Esophagus squamous epithelium (tissue), 5 donors: Measurements from ENCODE around the gene PSMD6. TPM values are rescaled to one million over a fixed set of nuclear protein-coding genes. Genes with fewer than 3 reads are reported as not detected.

ENCODE experiments used
- DNase-seq: peaks from one replicate; lab custom pipeline; 2025; lab: John Stamatoyannopoulos, UW
- H3K27ac ChIP-seq, 4 donors: fragments of 200-600 bp; sonication (generic); one replicate each; pipeline ENCODE4 v1.5.1; 2016 to 2019; ENCODE audit warnings: mild to moderate bottlenecking in 1 of 4
- H3K27me3 ChIP-seq, 4 donors: fragments of 200-600 bp; sonication (generic); 1 replicate in 3 of 4; 2 replicates in 1 of 4; pipeline versions ENCODE4 v1.5.1 to v1.6.0; 2017 to 2021; ENCODE audit warnings: antibody characterized with exemption in 1 of 4
- H3K36me3 ChIP-seq, 3 donors: fragments of 200-600 bp; sonication (generic); one replicate each; pipeline ENCODE4 v1.5.1; 2016 to 2019
- H3K4me1 ChIP-seq, 3 donors: fragments of 200-600 bp; sonication (generic); one replicate each; pipeline ENCODE4 v1.5.1; 2017 to 2019
- H3K4me3 ChIP-seq, 4 donors: fragments of 200-600 bp; sonication (generic); 1 replicate in 3 of 4; 2 replicates in 1 of 4; pipeline ENCODE4 v1.5.1; 2016 to 2019; ENCODE audit warnings: mild to moderate bottlenecking in 2 of 4, moderate library complexity in 1 of 4
- H3K9me3 ChIP-seq, 3 donors: fragments of 200-600 bp; sonication (generic); one replicate each; pipeline ENCODE4 v1.5.1; 2016 to 2019
- POLR2A ChIP-seq, 4 donors: fragments of 450-650 bp; IDR thresholded peaks; one replicate each; pipeline ENCODE4 v1.6.1; 2017; ENCODE audit warnings: antibody characterized with exemption in 4 of 4, mild to moderate bottlenecking in 4 of 4, moderate library complexity in 3 of 4
- WGBS, 2 donors: methylation state at CpG; one replicate each; pipeline ENCODE4 v1.1.5; 2018; 5-methylcytosine and 5-hydroxymethylcytosine counted together
- intact Hi-C: fragments of 100-400 bp; cut with DNase I; formaldehyde crosslinking; loops from one replicate; pipeline ENCODE4 v1.15.0; 2022
- total RNA-seq, 4 donors: library from RNA; depleted of rRNA; stranded (reverse); fragments of >200 nt; gene quantifications; one replicate each; pipeline ENCODE4 v1.1.0, GENCODE V29; 2016
- TF ChIP-seq, protein P1 (sequence below), 6 experiments: fragments of 450-650 bp in 4 of 6; fragments of 200-600 bp in 2 of 6; sonication (generic) in 2 of 6; IDR thresholded peaks; one replicate each; pipeline ENCODE4 v1.5.1; 2016 to 2019; ENCODE audit warnings: antibody characterized with exemption in 6 of 6, mild to moderate bottlenecking in 4 of 6, moderate library complexity in 4 of 6
- donor health status: DM: yes; HTN: yes; CAD: no.

PSMD6 gene
- total RNA-seq, 4 donors from 2014 or later, result 53.1 to 102 (median 81.6) TPM

DNA sequence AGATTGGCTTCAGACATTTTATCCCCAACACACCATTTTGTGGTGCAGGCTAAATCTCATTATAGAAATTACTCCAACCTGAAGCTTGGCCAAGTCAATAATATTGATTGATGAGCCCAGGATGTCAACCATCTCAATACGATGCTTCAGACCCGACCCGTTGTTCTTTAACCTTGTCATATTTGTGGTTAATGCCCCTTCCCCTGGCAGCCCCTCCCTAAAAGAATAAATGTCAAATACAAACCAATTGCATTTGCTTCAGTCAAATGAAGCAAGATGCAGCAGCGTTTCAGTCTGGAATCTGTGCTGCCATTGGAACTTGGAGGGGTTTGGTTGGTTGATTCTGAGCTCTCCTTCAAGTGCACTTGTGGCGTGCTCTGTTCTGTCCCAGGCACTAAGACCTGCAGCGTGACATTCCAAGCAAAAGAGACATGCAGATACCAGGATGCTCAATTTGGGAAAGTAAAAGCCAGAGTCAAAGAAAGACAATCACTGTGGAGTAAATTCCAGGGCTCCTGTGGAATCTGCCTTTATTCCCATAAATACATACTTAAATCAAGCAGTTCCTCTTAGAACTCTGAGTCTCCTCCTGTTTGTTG, 23.8 kb upstream of the PSMD6 start:
- TF ChIP-seq, protein P1, sequence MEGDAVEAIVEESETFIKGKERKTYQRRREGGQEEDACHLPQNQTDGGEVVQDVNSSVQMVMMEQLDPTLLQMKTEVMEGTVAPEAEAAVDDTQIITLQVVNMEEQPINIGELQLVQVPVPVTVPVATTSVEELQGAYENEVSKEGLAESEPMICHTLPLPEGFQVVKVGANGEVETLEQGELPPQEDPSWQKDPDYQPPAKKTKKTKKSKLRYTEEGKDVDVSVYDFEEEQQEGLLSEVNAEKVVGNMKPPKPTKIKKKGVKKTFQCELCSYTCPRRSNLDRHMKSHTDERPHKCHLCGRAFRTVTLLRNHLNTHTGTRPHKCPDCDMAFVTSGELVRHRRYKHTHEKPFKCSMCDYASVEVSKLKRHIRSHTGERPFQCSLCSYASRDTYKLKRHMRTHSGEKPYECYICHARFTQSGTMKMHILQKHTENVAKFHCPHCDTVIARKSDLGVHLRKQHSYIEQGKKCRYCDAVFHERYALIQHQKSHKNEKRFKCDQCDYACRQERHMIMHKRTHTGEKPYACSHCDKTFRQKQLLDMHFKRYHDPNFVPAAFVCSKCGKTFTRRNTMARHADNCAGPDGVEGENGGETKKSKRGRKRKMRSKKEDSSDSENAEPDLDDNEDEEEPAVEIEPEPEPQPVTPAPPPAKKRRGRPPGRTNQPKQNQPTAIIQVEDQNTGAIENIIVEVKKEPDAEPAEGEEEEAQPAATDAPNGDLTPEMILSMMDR (IDR thresholded peaks at IDR 0.05), result no peak
- H3K9me3 ChIP-seq, result no peaks in the 10 kb centered on the region
- no peak overlapping the region for H3K27ac ChIP-seq
- no peak overlapping the region for H3K4me3 ChIP-seq
- 68 to 69% methylated on average over 5 of the region's 6 CpGs for WGBS, 2 donors
- intact Hi-C loops, result no loop called here
- DNase-seq, result no peak
- no peaks in the 10 kb centered on the region for H3K4me1 ChIP-seq
- H3K36me3 ChIP-seq, result no peaks in the 10 kb centered on the region
- H3K27me3 ChIP-seq, result no peaks in the 10 kb centered on the region

DNA sequence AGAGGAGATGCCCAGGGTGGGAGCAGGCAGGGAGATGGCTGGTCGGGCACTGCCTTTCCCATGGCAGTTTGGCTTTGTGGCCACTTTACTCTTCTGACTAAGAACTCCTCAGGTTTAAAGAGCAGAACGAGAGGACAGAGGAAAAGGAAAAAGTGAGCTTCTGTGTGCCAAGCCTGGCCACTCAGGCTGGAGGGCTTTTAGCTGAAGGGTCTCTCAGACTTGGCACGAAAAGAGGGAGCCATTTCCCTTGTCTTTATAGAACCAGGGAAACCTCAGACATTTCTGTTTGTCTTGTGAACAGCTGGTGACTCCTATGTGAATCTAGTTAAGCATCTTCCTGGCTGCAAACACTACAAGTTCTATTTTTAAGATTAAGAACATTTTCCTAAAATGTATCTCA, 23.3 kb upstream of the PSMD6 start:
- Histone ChIP-seq H3K4me3 (no peak overlapping the region), H3K4me1 (no peaks in the 10 kb centered on the region), H3K27me3 (no peaks in the 10 kb centered on the region), H3K36me3 (no peaks in the 10 kb centered on the region), H3K27ac (no peak overlapping the region), H3K9me3 (no peaks in the 10 kb centered on the region)
- DNase-seq, result no peak
- 78 to 79% methylated on average over 3 of the region's 3 CpGs for WGBS, 2 donors
- no peak for TF ChIP-seq POLR2A (IDR thresholded peaks at IDR 0.05)
- TF ChIP-seq, protein P1 (IDR thresholded peaks at IDR 0.05), result no peak
- intact Hi-C loops, result no loop called here

DNA sequence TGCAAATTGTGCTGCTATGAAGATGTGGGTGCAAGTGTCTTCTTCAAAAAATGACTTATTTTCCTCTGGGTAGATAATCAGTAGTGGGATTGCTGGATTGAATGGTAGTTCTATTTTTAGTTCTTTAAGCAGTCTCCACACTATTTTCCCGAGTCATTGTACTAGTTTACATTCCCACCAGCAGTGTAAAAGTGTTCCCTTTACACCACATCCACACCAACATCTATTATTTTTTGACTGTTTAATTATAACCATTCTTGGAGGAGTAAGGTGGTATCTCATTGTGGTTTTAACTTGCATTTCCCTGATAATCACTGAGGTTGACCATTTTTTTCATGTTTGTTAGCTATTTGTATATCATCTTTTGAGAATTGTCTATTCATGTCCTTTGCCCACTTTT, 19.7 kb upstream of the PSMD6 start:
- Histone ChIP-seq H3K27ac (no peak overlapping the region), H3K4me3 (no peak overlapping the region), H3K9me3 (no peaks in the 10 kb centered on the region), H3K36me3 (no peaks in the 10 kb centered on the region), H3K27me3 (no peaks in the 10 kb centered on the region), H3K4me1 (no peaks in the 10 kb centered on the region)
- TF ChIP-seq, protein P1 (IDR thresholded peaks at IDR 0.05), result no peak
- no peak for TF ChIP-seq POLR2A (IDR thresholded peaks at IDR 0.05)
- no peak for DNase-seq
- intact Hi-C loops, result no loop called here
- WGBS, 2 donors, result 50 to 79% methylated on average over 1 of the region's 1 CpG

DNA sequence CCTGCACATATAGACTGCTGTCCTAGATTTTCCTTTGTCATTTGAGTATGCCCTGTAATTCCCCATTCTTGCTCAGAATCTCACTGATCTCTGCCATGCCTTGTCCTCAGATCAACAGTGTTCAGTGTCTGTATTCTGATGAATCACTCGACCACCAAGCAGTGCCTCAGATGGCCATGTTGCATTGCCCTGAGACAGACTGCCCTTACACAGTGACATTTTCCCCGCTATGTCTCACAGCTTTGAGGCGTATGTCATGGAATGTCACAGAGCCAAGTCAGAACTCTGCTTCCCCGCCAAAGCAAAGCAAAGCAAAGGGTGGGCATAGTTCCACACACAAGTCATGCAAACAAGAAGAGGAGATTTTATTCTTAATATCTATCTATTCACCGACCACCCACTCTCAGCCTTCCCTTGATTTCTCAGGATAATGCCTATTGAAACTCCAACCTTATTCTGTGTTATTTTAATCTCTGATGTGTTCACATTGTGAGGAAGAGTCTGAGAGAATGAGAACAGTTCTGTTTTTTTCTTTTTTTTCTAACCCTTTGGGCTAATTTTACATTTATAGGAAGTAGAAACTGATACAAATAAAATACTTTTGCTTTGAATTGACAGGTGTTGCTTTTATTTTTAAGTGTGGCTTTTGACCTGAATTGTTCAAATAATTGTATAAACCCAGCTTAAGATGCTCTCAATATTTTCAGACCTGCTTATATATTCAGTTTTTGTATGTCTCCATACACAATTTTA, 16.9 kb upstream of the PSMD6 start:
- 48 to 67% methylated on average over 5 of the region's 5 CpGs for WGBS, 2 donors
- DNase-seq, result no peak
- intact Hi-C loops, result no loop called here
- H3K9me3 ChIP-seq, result no peaks in the 10 kb centered on the region
- H3K4me1 ChIP-seq, result no peaks in the 10 kb centered on the region
- H3K27me3 ChIP-seq, result no peaks in the 10 kb centered on the region
- TF ChIP-seq POLR2A (IDR thresholded peaks at IDR 0.05), result no peak
- TF ChIP-seq, protein P1 (IDR thresholded peaks at IDR 0.05), result no peak
- no peak overlapping the region for H3K27ac ChIP-seq
- no peak overlapping the region for H3K4me3 ChIP-seq
- no peaks in the 10 kb centered on the region for H3K36me3 ChIP-seq

DNA sequence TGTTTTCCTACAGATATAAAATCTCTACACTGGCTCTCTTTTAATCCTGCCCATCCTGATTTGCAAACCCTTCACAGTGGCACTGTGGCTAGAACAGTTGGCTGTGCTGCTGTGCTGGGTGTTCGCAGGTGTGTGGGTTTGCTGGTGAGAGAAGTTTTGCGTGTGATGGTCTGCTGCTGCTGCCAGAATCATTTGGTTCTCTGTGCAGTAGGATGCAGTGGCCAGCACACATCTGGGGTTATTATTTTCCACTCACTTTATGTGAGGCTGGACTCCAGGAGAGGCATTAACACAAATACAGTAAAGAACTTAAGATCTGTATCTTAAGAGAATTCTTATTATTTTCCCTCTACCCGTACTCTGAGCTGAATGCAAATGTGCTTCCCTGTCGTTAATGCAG, 16.0 kb upstream of the PSMD6 start:
- TF ChIP-seq POLR2A (IDR thresholded peaks at IDR 0.05), result no peak
- TF ChIP-seq, protein P1 (IDR thresholded peaks at IDR 0.05), result no peak
- no peak for DNase-seq
- H3K9me3 ChIP-seq, result no peaks in the 10 kb centered on the region
- no peaks in the 10 kb centered on the region for H3K36me3 ChIP-seq
- 66 to 83% methylated on average over 4 of the region's 4 CpGs for WGBS, 2 donors
- no peaks in the 10 kb centered on the region for H3K27me3 ChIP-seq
- H3K27ac ChIP-seq, result no peak overlapping the region
- intact Hi-C loops, result no loop called here
- H3K4me1 ChIP-seq, result no peaks in the 10 kb centered on the region
- no peak overlapping the region for H3K4me3 ChIP-seq
